Hepatocyte (in vitro differentiated cells): ENCODE results near the gene SATB2. TPM values are rescaled to one million over a fixed set of nuclear protein-coding genes. Genes with fewer than 3 reads are reported as not detected.

Experiments used
- DNase-seq: peaks from one replicate; pipeline ENCODE4 v3.0.0-alpha.2; 2016; ENCODE audit warnings: low spot score
- H2AFZ ChIP-seq: fragments of 200-600 bp; sonication (generic); 2 replicates; pipeline ENCODE4 v1.6.0; 2016; ENCODE audit warnings: antibody characterized with exemption, mild to moderate bottlenecking
- H3K27ac ChIP-seq: fragments of 200-600 bp; sonication (generic); 2 replicates; pipeline ENCODE4 v1.5.1; 2016; ENCODE audit warnings: mild to moderate bottlenecking
- H3K27me3 ChIP-seq: fragments of 200-600 bp; sonication (generic); 2 replicates; pipeline ENCODE4 v1.6.1; 2016
- H3K36me3 ChIP-seq: fragments of 200-600 bp; sonication (generic); replicated peaks from 2 replicates; pipeline ENCODE4 v1.5.1; 2016; ENCODE audit warnings: low read depth; ENCODE audit not compliant: insufficient read depth
- H3K4me1 ChIP-seq: fragments of 200-600 bp; sonication (generic); 2 replicates; pipeline ENCODE4 v1.5.1; 2016; ENCODE audit warnings: mild to moderate bottlenecking, moderate library complexity; ENCODE audit not compliant: insufficient read depth
- H3K4me2 ChIP-seq: fragments of 200-600 bp; sonication (generic); 2 replicates; pipeline ENCODE4 v1.6.0; 2016
- H3K4me3 ChIP-seq: fragments of 200-600 bp; sonication (generic); 2 replicates; pipeline ENCODE4 v1.5.1; 2016; ENCODE audit warnings: mild to moderate bottlenecking
- H3K79me2 ChIP-seq: fragments of 200-600 bp; sonication (generic); 2 replicates; pipeline ENCODE4 v1.6.0; 2017; ENCODE audit warnings: mild to moderate bottlenecking
- H3K9me2 ChIP-seq: fragments of 200-600 bp; sonication (generic); replicated peaks from 2 replicates; pipeline ENCODE4 v1.6.0; 2017; ENCODE audit warnings: mild to moderate bottlenecking; ENCODE audit not compliant: insufficient read depth
- H3K9me3 ChIP-seq: fragments of 200-600 bp; sonication (generic); 2 replicates; pipeline ENCODE4 v1.5.1; 2016; ENCODE audit warnings: low read depth, mild to moderate bottlenecking
- H4K20me1 ChIP-seq: fragments of 200-600 bp; sonication (generic); 2 replicates; pipeline ENCODE4 v1.6.0; 2016; ENCODE audit warnings: mild to moderate bottlenecking; ENCODE audit not compliant: insufficient read depth, poor library complexity, severe bottlenecking
- CTCF ChIP-seq: fragments of 200-600 bp; sonication (generic); IDR thresholded peaks from 2 replicates; pipeline ENCODE4 v1.5.1; 2016; ENCODE audit warnings: antibody characterized with exemption, mild to moderate bottlenecking; ENCODE audit not compliant: poor library complexity
- EZH2 ChIP-seq: fragments of 200-600 bp; sonication (generic); IDR thresholded peaks from 2 replicates; pipeline ENCODE4 v1.6.1; 2016; ENCODE audit warnings: antibody characterized with exemption, mild to moderate bottlenecking, borderline replicate concordance
- EZH2phosphoT487 ChIP-seq: fragments of 200-600 bp; sonication (generic); IDR thresholded peaks from one replicate; pipeline ENCODE4 v1.6.1; 2018; ENCODE audit warnings: antibody characterized with exemption, mild to moderate bottlenecking, low read depth, moderate library complexity; ENCODE audit not compliant: unreplicated experiment, severe bottlenecking
- WGBS: methylation state at CpG from one replicate; pipeline ENCODE4 v1.1.6; 2016; ENCODE audit warnings: low lambda C conversion rate; ENCODE audit errors: missing lambda C conversion rate; 5-methylcytosine and 5-hydroxymethylcytosine counted together
- polyA plus RNA-seq: library from polyadenylated mRNA; unstranded; fragments of >200 nt; fragmentation: Nextera tagmentation; extraction: Ambion mirVana; gene quantifications from 2 replicates; pipeline ENCODE4 v1.2.1, GENCODE V29; 2016
- total RNA-seq: library from RNA; depleted of rRNA; stranded (reverse); fragments of >200 nt; gene quantifications from 2 replicates; pipeline ENCODE4 v1.2.3, GENCODE V29; 2014

Gene SATB2
- total and polyA plus RNA-seq, 2 experiments from 2014 or later: 1.9 to 8.7 TPM

- Histone ChIP-seq H3K27me3 (no peaks in the 10 kb centered on the region), H3K36me3 (no peaks in the 10 kb centered on the region), H4K20me1 (no peaks in the 10 kb centered on the region), H3K4me1 (no peaks in the 10 kb centered on the region), H3K4me3 (no peak overlapping the region), H3K27ac (no peak overlapping the region), H3K9me2 (no peaks in the 10 kb centered on the region), H3K9me3 (no peaks in the 10 kb centered on the region), H3K4me2 (no peak overlapping the region), H2AFZ (no peak overlapping the region), H3K79me2 (no peaks in the 10 kb centered on the region)
- no peak for DNase-seq
- WGBS: 89% methylated on average over 7 of the region's 7 CpGs
- no peak for TF ChIP-seq EZH2phosphoT487
- TF ChIP-seq EZH2: no peak
- no peak for TF ChIP-seq CTCF
Observed at GRCh38 chr2:199257261-199258224, 200.2 kb downstream of the SATB2 start.

- WGBS: 81% methylated on average over 3 of the region's 3 CpGs
- Histone ChIP-seq H3K4me1 (no peaks in the 10 kb centered on the region), H3K4me3 (no peak overlapping the region), H3K79me2 (no peaks in the 10 kb centered on the region), H3K27me3 (no peaks in the 10 kb centered on the region), H3K4me2 (no peak overlapping the region), H3K27ac (no peak overlapping the region), H2AFZ (no peak overlapping the region), H4K20me1 (no peaks in the 10 kb centered on the region), H3K9me3 (no peaks in the 10 kb centered on the region), H3K9me2 (no peaks in the 10 kb centered on the region), H3K36me3 (no peaks in the 10 kb centered on the region)
- no peak for DNase-seq
- TF ChIP-seq CTCF (no peak), EZH2phosphoT487 (no peak), EZH2 (no peak)
Observed at GRCh38 chr2:199230091-199230490, 227.6 kb downstream of the SATB2 start.

- H3K79me2 ChIP-seq: no peaks in the 10 kb centered on the region
- H3K9me3 ChIP-seq: no peaks in the 10 kb centered on the region
- no peak overlapping the region for H3K4me3 ChIP-seq
- no peak overlapping the region for H2AFZ ChIP-seq
- TF ChIP-seq EZH2phosphoT487 (no peak), CTCF (no peak), EZH2 (no peak)
- DNase-seq: no peak
- no peaks in the 10 kb centered on the region for H4K20me1 ChIP-seq
- H3K36me3 ChIP-seq: no peaks in the 10 kb centered on the region
- WGBS: 93% methylated on average over 19 of the region's 19 CpGs
- no peaks in the 10 kb centered on the region for H3K27me3 ChIP-seq
- H3K27ac ChIP-seq: no peak overlapping the region
- H3K9me2 ChIP-seq: no peaks in the 10 kb centered on the region
- H3K4me1 ChIP-seq: no peaks in the 10 kb centered on the region
- H3K4me2 ChIP-seq: no peak overlapping the region
Observed at GRCh38 chr2:199228887-199229819, 228.6 kb downstream of the SATB2 start.
